HG03439 (cell line): ENCODE measurements around the gene ITPR1.

Experiments
- ATAC-seq: cut with Tn5 transposase; IDR thresholded peaks from one replicate; pipeline ENCODE4 v1.9.1; 2021; ENCODE audit warnings: mild to moderate bottlenecking, moderate library complexity; ENCODE audit not compliant: unreplicated experiment

Gene ITPR1

GRCh38 chr3:4736284-4736861 lies 243.2 kb downstream of the ITPR1 start:
- ATAC-seq, result no peak

- ATAC-seq, result no peak
Observed at GRCh38 chr3:4738737-4739274, 245.7 kb downstream of the ITPR1 start.

GRCh38 chr3:4739289-4740236 lies 246.4 kb downstream of the ITPR1 start:
- ATAC-seq, result no peak

DNA sequence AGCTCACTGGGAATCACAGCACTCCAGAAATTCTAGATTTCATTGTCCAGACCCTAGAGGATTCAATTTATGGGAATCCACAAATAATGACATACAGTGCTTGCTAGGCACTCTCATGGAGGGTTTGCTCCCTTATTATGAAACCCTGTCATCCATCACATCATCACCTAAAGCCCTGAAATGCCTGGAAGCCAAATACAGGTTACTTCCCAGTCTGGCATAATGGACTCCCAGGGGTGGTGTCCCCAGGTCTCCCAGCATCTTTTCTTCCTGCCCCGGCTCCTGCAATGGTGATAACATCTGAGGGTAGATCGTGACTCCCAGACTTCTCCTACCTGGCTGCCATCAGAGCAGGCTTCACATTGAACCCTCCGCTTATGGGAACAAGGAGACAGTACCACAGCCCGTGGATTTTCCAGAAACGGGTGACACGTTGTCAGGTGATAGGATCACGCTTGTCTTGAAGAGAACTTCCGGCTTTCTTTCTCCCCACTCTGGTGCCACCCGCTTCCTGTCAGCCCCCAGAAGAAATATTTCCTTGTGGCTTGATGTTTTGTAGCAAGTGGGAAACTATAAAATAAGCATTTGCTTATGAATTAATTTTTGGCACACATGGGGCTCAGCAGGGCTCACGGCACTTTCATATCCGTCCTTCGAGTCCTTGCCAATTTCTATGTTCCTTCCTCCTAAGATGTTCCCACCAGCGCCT lies 247.4 kb downstream of the ITPR1 start:
- no peak for ATAC-seq

GRCh38 chr3:4741106-4741403 lies 247.9 kb downstream of the ITPR1 start:
- ATAC-seq, result no peak

- ATAC-seq, result no peak
Observed at GRCh38 chr3:4741404-4742307, 248.5 kb downstream of the ITPR1 start.

- ATAC-seq, result no peak
Observed at GRCh38 chr3:4742359-4742758, 249.2 kb downstream of the ITPR1 start.

DNA sequence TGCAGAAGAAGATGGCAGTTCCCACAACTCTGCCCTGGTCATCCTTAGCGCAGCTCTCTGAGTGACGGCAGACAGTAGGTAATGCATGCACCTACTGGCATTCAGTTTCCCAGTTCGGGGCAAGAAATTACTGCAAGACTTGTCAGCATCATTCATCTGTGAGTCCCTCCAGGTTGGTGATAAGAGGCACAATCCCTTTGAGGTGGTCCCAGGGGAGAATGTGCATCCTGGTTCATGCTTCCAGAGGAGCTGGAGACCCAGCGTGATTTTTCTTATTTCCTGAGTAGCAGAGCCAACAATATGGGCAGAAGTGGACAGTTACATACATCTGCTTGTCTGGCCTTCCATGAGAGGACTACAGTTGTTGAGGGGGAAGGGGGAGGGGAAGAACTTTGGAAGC lies 250.2 kb downstream of the ITPR1 start:
- no peak for ATAC-seq

GRCh38 chr3:4744405-4745234 lies 251.5 kb downstream of the ITPR1 start:
- no peak for ATAC-seq

DNA sequence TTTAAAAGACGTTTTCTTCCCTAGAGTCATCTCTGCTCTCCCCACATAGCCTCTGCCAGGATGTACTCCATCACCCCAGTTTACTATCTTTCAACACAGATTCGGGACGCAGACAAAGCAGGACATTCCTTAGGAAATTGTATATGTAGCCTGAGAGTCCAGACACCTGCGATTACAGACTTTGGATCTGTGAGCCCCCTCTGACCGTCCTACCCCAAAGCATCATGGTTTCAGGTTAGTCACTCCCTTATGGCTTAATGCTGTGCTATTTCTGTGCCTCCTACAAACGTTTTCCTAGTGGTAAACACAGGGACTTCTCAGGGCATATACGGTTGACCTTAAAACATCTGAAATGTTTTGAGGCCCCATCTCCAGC lies 252.1 kb downstream of the ITPR1 start:
- no peak for ATAC-seq

DNA sequence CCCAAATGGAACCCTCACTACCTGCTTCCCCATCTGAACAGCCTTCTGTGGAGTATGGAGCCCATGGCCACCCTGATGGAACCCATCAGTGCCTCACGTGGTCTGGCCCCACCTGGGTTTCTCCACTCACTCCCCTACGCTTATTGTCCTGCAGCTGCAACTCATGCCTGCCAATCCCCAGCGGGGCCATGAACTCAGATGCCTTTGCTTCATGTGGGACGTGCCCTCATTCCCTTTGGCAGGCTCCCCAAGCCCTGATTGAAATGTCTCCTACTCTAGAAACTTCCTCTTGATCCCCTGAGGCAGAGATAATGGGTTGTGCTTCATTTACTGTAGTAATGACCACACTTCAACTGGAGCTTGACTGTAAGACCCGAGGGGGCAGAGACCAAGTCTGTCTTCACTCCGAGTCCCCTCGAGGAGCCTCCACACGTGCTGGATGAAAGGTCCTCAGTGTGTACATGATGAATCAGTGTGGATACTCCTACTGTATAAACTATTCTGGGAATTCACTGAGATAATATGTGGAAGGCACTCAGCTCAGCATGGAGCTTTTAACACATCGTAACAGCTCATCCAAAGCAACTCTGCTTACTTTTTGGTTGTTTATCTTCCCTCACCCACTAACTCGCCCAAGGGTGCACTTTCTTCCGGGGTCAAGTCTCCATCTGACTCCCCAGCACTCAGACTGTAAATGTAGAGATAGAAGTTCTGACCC lies 253.3 kb downstream of the ITPR1 start:
- ATAC-seq, result no peak

DNA sequence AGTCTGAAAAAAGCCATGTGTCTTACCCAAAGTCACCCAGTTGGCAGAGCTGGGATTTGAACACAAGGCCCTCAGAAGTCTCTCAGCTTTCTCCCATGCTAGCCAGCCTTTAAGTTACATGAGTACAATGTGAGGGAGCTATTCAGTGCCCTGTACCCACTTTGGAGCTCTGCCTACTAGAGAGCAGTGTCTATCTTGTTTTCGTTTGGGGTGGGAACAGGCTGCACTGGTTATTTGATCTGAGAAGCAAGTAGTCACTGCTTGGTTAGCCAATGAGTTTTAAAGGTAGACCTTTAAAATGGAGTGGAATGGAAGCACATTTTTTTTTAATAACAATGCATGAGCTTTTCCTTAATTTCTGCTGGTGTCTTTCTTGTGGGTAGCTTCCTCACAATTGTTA lies 255.0 kb downstream of the ITPR1 start:
- ATAC-seq, result no peak

- ATAC-seq, result peak; percentile 42
Observed at GRCh38 chr3:4748701-4749378, 255.7 kb downstream of the ITPR1 start.

GRCh38 chr3:4749567-4750002 lies 256.4 kb downstream of the ITPR1 start:
- peak; percentile 27 for ATAC-seq

GRCh38 chr3:4750306-4750968 lies 257.3 kb downstream of the ITPR1 start:
- no peak for ATAC-seq

DNA sequence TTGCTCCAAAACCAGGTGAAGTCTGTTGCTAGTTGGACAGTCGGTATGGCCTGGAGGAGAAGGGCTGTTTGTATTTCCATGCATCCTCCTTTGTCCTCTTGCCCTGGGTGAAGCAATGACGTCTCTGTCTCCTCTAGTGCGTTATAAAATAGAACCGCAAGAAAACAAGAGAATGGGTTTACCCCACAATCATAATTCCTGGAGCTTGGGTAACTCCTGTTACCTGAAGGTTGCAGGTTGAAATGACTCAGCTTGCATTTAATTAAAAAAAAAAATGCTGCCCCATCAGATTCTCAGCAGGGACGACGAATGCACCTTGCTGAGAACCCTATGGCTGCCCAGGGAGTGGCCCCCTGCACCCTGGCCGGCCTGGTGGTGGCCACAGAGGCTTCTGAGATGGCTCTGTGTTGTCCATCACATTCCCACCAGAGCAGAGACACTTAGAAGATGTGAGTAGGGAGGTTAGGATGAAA lies 257.9 kb downstream of the ITPR1 start:
- no peak for ATAC-seq

DNA sequence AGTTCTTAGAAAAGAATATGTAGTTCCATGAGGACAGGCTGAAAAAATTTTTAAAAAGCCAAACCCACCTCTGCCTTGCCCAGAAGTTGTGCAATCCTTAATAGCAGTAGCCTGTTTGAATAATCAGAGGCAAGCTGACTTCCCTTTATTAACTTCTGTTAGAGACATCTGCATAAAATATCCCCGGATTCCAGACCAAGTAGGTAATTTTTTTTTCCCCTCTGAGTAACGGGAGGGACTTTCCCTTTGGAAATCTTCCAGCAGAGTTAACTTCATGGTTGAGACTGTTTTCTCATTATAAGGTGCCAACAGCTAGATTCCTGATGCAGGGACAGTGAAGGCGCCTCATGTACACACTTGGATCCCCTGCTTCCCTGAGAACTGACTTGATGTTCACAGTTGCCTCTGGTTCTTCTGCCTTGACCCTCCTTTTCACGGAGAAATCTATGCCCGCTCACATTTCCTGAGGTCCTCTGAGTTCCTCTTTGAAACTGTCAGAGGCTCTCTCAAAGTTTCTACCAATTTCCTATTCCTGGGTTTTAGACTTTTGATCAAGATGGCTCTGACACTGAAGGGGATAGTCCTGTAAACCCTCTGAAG lies 258.5 kb downstream of the ITPR1 start:
- ATAC-seq, result no peak
